Transverse colon (tissue), 4 donors: ENCODE data around the gene LEKR1.

Experiments used
- POLR2A ChIP-seq: fragments of 450-650 bp; IDR thresholded peaks from one replicate; pipeline ENCODE4 v1.6.1; 2016; ENCODE audit warnings: antibody characterized with exemption, mild to moderate bottlenecking, moderate library complexity
- POLR2AphosphoS5 ChIP-seq, 3 donors: sonication (generic); formaldehyde crosslinking; IDR thresholded peaks; one replicate each; pipeline ENCODE4 v1.6.1; 2016; ENCODE audit warnings: antibody characterized with exemption in 3 of 3
- TF ChIP-seq, protein P1 (sequence below), 5 experiments: fragments of 200-600 bp in 3 of 5; fragments of 450-650 bp in 2 of 5; sonication (generic) in 3 of 5; IDR thresholded peaks; 1 replicate in 2 of 5; 2 replicates in 3 of 5; pipeline ENCODE4 v1.5.1; 2016 to 2017; ENCODE audit warnings: antibody characterized with exemption in 5 of 5, inconsistent platforms in 3 of 5, mild to moderate bottlenecking in 2 of 5, moderate library complexity in 1 of 5

DNA sequence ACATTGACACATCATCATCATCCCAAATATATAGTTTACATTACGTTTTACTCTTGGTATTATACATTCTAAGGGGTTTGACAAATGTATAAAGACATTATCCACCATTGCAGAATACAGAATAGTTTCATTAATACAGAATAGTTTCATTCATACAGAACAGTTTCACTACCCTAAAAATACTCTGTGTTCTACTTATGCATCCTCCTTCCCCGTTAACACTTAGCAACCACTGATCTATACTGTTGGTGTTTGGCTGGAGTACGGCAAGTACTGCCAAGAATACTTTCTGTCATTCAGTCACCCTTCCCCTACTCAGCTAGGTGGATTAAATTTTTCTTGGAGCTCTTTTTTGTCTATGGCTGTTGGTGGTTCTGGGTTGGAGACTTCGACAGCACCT, 33.4 kb downstream of the LEKR1 start:
- TF ChIP-seq, protein P1, sequence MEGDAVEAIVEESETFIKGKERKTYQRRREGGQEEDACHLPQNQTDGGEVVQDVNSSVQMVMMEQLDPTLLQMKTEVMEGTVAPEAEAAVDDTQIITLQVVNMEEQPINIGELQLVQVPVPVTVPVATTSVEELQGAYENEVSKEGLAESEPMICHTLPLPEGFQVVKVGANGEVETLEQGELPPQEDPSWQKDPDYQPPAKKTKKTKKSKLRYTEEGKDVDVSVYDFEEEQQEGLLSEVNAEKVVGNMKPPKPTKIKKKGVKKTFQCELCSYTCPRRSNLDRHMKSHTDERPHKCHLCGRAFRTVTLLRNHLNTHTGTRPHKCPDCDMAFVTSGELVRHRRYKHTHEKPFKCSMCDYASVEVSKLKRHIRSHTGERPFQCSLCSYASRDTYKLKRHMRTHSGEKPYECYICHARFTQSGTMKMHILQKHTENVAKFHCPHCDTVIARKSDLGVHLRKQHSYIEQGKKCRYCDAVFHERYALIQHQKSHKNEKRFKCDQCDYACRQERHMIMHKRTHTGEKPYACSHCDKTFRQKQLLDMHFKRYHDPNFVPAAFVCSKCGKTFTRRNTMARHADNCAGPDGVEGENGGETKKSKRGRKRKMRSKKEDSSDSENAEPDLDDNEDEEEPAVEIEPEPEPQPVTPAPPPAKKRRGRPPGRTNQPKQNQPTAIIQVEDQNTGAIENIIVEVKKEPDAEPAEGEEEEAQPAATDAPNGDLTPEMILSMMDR (IDR thresholded peaks at IDR 0.05) = no peak
- TF ChIP-seq POLR2AphosphoS5 (IDR thresholded peaks at IDR 0.05) (no peak), POLR2A (no peak)
